DMS79 (cell line): ENCODE measurements around the gene NDUFA1.
"Not testable (repeated sequence)": the region's sequence is repeated elsewhere in the genome, so short reads cannot be mapped to it uniquely, and the experiment has no call there.

Experiments used
- DNase-seq: peaks from one replicate; lab custom pipeline; 2025; lab: John Stamatoyannopoulos, UW

NDUFA1 gene

DNA sequence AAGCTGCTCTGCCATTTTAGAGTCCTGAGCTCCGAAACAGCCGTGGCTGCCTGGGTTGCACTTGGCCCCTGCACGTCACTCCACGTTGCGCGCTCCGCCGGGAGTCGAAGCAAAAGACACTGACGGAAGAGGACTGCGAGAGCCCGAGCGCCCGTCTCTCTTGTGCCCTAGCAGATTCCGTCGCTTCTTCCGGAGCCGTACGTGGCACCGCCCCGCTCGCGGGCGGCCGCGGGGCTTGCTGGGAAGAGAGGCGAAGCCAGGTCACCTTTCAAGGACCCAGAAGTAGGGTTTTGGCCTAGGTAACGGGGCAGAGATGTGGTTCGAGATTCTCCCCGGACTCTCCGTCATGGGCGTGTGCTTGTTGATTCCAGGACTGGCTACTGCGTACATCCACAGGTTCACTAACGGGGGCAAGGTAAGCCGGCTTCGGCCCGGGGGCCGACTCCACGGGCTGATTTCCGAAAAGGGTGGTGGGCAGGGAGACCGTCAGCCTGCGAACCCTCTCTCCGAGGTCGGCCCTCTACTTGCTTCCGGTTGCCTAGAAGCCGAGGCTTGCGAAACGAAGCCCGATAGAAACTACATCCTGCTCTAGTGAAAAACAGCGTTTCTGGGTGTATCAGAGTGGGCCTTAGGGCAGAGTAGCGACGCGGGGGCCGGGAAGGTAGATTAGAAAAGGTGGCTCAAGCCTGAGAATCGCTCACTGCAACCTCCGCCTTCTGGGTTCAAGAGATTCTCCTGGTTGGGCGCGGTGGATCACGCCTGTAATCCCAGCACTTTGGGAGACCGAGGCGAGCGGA, at the start of gene NDUFA1, which contains the start of gene RNF113A:
Gene NDUFA1, plus strand, starts transcription at position 234 of the 797 bp plus-strand sequence. Its CDS starts 80 bp downstream, at position 314.
Gene RNF113A, minus strand, starts transcription at position 135 of the 797 bp plus-strand sequence. Its CDS starts 120 bp downstream, at position 15.
- peak; percentile 30 for DNase-seq

DNA sequence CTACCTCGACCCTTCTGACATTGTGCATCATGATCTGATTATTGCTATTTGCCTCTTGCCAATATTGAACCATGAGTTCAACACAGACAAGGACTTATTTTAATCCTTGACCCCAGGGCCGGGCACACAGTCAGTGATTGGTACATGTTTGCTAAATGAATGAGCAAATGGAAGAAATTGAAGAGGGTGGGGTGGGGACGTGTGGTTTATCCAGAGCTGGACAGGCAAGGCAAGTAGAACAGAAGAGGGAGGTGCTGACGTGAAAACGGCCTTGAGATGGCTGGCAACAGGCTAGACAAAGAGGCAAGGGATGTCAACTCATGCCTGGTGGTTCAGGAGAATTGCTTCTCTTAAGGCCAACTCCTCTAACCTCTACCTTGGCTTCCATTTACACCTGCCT, 47.4 kb upstream of the NDUFA1 start:
- DNase-seq: not testable (repeated sequence)

DNA sequence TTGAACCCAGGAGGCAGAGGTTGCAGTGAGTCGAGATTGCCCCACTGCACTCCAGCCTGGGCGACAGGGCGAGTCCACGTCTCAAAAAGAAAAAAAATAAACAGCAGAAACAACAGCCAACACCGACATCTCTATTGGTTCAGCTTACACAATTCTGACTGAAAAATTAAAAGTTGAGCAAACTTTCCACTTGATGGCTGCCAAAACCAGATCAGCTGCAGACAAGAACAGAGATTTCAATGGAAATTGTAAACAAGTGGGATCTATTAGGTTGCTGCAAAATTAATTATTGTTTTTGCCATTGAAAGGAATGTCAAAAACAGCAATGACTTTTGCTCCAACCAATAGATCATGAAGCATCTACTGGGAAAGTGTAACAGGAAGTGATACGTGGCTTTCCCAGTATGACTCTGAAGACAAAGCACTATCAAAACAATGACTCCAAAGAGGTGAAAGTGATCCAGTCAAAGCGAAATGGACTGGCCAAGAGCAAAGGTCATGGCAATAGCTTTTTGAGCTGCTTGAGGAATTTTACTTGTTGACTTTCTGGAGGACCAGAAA, 45.2 kb upstream of the NDUFA1 start:
- no peak for DNase-seq

DNA sequence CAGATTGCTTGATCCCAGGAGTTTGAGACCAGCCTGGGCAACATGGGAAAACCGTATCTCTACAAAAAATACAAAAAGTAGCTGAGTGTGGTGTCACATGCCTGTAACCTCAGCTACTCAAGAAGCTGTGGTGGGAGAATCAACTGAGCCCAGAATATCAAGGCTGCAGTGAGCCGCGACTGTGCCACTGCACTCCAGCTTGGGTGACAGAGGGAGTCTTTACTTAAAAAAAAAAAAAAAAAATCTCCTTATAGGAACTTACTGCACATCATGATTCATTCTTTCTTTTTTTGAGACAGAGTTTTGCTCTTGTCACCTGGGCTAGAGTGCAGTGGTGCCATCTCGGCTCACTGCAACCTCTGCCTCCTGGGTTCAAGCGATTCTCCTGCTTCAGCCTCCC, 43.2 kb upstream of the NDUFA1 start:
- DNase-seq: no peak

DNA sequence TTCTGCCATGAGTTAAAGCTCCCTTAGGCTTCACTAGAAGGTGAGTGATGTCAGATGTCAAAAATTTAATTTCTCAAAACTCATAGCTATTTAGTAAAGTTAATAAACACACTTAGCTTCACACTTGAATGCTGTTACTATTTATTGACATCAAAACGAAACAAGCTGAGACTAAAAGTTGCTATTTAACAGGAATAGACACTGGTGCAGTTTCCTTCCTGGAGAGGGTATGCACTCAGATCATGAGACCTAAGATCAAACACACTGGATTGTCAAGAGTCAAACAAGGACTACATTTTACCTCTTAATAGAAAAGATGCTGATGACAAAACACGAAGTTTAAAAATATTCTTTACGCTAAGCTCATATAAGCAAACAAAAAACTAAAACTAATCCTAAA, 37.7 kb upstream of the NDUFA1 start:
- DNase-seq: no peak

DNA sequence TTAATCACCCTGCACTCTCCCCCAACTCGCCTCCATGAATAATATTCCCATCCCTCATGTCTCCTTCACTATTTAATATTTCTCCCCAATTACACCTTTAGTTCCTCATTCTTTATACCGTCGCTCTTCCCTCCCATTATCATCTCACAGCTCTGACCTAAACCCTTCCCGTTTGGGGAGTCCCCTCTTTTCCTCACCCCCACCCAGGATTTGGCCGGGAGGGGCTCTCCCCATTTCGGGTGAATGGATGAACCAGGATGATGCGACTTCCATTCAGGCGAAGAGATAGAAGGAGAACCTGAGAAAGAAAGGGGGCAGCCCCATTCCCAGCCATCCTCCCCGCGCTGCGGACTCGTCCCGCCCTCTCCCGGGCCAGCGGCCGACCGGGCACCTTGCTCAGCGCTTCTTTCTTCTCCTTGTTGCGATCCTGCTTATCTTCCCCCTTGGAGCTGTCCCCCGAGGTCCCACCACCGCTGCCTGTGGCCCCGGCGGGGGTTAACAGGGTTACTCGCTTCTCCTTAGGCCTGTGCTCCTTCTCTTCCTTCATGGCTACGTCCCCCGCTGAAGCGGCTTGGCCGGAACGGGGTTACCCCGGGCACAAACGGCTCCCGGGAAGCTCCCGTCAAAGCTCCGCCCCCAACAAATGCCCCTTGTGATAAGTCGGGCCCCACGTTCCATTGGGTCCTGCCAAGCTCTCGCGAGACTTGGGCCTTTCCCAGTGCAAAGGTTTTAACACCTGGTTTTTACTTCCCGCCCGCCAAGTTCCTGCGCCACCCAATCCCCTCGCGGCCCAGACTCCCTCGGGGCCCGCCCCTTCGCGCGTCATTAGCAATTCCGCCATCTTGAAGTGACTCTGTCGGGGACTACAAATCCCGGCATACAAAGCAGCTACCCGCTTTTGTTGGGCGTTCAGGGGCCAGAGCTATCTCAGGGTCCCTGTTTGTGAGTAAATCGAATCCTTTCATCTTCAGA, 19.0 kb upstream of the NDUFA1 start, which contains the start of gene UPF3B:
Gene UPF3B, minus strand, starts transcription at position 582 of the 972 bp plus-strand sequence. Its CDS starts 35 bp downstream, at position 547.
- peak; percentile 95 for DNase-seq

DNA sequence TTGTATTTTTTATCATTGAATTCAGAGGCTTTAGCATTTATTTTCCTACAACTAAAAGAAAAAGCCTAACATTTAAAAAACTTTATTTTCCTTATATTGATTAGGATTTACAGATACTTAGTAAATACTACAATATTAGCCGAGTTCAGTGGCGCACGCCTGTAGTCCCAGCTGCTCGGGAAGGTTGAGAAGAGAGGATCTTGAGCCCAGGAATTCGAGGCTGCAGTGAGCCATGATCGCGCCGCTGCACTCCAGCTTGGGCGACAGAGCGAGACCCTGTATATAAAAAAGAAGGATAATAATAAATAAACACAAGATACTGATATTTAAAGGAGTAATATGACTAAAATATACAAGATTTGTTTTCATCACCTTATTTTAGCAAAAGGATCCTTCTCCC, 18.2 kb upstream of the NDUFA1 start:
- no peak for DNase-seq

DNA sequence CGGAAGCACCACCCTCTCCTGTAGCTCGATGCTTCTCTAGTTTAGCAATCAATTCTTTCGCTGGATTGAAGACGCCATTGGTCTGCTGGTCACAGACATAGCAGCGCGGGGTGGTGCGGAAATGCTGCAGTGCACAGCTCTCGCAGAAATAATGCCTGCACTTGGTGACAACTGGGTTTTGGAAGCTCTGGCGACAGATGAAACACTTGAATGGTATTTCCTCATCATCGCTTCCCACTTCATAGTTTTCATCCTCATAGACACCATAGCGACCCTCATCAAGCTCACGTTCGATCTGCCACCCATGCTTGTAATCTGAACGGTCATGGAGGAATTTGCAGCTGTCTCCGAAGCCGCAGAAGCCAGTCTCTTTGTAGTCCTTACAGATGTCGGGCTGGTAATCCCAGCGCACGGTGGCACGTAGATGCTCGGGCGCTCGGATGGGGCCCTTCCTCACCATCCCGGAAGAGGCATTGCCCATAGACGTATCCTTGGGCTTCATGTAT, 953 bp upstream of the NDUFA1 start:
- peak; percentile 3 for DNase-seq

DNA sequence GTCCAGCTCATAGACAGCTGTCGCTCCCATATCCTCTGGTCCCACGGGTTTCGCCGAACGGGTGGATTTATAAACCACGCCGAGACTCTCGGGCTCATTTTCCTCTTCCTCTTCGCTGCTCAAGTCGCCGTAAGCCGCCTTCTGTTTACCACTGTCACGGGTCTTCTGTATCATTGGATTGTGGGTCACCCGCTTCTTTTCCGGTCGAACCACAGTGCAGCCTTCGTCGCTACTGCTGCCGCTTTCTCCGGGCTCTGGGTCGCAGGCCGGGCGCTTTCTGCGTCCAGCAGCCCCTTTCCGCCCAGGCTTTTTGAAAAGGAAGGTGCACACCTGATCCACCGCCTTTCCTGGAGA, 410 bp upstream of the NDUFA1 start:
- DNase-seq: no peak

DNA sequence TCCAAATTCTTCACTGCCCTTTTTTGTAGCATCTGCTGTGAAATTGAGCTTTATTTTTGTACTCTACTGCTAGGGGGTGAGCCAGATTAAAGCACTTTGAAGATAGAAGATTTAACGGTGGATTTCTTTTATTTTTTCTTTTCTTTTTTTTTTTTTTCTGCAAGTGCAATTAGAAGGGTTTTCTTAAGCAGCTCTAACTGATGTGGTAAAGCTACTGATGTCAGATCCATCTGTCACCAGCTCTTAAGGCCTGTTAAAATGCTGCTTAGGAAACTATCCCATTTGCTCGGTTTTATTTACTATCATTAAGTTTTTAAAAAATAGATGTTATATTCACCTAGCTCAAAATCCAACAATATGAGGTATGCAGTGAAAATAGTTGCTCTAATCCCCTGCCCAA, 7.1 kb downstream of the NDUFA1 start:
- DNase-seq: no peak

DNA sequence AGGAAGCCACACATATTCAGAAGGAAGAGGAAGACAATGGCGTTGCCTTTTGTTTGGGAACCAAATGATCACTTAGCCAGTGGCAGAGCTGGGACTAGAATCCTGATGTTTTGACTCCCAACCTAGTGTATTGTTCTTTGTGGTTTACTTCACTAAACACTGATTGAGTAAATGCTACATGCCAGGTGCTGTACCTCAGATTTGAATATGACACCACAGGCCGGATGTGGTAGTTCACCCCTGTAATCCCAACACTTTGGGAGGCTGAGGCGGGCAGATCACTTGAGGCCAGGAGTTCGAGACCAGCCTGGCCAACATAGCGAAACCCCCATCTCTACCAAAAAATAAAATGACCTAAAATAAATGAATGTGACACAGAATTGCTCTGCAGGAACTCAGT, 8.4 kb downstream of the NDUFA1 start:
- DNase-seq: no peak

DNA sequence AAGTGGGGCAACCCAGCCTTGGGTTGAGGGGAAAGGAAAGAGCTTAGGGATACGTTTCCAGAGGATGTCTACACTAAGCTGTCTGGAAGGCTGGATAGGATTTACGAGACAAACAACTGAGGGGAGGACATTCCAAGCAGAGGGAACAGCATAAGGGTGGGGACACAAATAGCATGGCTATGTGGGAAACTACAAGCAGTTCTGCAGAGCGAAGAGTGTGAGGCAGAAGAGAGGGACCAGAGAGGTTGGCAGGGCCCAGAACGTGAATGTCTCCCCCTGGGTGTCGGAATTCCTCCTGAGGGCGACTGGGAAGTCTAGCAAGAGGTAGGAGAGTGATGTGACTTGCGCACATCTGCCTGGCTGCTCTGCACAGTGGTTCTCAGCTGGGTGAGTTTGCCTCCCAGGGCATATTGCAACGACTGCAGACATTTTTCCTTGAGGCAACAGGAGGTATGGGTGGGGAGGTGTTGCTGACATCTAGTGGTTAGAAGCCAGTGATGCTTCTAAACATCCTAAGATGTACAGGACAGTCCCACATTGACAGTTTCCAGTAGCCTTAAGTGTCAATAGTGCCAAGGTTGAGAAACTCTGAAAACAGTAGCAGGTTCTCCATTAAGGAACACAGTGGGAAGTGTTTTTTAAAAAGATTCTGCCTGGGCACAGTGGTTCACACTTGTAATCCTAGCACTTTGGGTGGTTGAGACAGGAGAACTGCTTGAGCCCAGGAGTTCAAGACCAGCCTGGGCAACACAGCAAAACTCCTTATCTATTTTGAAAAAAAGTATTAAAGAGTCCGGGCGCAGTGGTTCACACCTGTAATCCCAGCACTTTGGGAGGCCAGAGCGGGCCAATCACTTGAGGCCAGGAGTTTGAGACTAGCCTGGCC, 9.2 kb downstream of the NDUFA1 start:
- no peak for DNase-seq

DNA sequence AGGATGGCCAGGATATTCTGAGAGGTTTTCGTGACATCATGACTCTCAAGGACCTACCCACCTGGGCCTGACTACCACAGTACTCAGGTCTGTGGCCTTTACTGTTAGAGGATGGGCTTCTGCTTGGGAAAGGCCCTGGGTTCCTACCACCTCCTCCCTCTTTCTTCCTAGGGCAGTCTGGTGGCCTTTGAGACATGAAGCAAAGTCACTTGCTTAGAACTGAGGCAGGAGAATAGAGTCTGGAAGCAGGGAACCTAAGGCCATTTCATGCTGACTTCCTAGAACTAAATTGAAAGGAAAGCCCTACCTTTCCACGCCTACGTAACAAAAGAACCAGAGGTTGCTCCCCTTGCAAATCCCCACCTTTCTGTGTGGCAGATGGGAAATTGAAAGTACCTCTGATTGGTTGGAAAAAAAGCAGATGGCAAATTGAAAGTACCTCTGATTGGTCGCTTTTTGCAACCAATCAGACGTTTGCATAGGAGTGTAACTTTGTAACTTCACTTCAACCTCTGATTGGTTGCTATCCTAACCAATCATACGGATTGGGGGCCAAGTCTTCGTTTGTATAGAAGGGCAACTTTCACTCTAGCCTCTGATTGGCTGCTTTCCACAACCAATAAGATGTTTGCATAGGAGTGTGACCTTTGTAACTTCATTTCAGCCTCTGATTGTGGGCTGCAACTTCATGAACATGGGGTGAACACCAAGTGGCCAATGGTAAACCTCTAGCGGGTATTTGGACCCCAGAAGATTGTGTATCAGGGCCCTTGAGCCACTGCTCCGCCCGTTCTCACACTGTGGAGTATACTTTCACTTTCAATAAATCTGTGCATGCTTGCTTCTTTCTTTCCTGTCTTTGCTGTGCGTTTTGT, 14.2 kb downstream of the NDUFA1 start:
- no peak for DNase-seq

DNA sequence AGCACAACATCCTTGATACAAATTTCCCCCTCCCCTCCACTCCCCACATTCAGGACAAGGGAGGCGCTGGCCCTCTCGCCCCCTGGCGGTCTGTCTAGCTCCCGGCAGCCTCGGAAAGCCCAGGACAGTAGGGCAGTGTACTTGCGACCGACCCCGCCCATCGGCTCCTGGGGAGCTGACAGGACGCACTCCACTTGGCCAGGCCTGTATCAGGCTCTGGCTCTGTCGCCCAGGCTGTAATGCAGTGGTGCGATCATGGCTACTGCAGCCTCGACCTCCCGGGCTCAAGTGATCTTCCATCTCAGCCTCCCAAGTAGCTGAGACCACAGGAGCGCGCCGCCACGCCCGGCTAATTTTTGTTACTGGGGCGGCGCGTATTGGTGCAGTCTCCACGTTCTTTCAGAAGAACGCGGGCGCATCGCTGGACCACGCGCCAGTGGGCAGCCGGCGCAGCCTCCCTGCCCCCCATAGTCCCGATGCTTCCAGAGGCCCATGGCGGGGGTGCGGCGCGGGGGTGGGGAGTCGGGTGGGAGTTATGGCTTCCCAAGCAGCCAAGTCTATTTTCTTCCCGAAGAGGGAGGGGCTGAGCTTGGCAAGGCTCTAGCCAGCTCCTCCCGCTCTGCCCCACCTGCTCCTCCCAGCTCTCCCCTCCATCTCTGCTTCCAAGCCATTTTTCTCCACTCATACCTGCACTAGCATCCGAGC, 16.2 kb downstream of the NDUFA1 start:
- peak; percentile 32 for DNase-seq

DNA sequence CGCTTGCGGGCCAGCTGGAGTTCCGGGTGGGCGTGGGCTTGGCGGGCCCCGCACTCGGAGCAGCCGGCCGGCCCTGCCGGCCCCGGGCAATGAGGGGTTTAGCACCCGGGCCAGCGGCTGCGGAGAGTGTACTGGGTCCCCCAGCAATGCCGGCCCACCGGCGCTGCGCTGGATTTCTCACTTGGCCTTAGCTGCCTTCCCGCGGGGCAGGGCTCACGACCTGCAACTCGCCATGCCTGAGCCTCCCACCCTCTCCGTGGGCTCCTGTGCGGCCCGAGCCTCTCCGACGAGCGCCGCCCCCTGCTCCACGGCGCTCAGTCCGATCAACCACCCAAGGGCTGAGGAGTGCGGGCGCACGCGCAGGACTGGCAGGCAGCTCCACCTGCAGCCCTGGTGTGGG, 19.0 kb downstream of the NDUFA1 start:
- not testable (repeated sequence) for DNase-seq

DNA sequence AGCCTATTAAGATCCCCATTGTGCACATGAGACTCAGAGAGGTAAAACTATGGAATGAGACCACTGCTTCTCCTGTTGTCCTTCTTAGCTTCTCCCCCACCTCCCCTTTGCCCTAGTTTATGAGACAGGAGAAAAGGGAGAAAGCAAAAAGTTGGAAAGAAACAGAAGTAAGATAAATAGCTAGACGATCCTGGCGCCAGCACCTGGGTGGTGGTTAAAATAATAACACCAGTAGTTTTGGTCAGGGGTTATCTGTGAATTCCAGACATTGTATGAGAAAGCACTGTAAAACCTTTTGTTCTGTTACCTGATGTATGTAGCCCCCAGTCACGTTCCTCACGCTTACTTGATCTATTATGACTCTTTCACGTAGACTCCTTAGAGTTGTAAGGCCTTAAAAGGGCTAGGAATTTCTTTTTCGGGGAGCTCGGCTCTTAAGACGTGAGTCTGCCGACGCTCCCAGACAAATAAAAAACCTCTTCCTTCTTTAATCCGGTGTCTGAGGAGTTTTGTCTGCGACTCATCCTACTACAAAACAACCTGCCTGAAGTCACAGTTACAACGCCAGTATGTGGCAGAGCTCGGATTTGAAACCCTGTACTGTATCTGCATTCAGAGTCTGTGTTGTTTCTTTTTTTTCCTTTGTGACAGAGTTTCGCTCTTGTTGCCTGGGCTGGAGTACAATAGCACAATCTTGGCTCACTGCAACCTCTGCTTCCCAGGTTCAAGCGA, 20.5 kb downstream of the NDUFA1 start:
- not testable (repeated sequence) for DNase-seq

DNA sequence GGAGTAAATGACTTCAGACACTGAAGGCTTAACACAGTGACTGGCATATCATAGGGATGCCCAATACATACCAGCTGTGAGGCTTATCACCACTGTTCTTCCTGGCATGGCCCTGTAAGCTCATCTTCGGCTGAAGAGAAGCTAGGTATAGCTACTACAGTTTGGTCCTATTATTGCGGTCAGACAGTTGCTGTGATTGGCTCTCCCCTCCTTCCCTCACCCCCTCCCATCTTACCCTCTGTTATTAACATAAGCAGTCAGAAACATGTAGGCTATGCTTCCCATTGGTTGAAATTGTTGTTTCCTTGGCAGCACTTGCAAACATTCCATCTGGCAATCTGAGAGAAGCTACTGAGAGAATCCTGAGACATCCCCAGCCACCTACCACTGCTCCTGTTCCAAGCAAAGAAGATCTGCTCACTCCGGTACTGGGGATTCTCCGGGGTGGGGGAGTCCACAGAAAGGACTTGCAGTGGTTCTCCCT, 24.3 kb downstream of the NDUFA1 start, which contains the start of gene AKAP14:
Gene AKAP14, plus strand, starts transcription at position 51 of the 484 bp plus-strand sequence. CDS start 7,331 bp downstream, outside the sequence.
- no peak for DNase-seq

DNA sequence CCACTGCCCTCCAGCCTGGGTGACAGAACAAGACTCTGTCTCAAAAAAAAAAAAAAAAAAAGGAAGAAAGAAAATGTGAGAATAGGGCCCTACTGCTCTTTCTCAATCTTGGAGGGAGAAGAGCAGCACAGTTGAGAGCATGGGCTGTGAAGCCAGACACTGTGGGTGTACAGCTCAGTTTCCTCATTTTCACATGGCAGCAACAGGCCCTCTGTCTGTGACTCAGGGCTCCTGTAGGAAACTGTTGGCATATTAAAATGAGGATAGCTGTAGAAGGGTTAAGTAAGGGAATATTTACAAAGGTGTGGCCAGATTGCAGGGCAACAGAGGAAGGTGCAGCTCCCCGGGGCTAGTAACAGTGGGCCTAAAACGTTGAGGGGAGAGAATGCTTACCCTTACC, 27.5 kb downstream of the NDUFA1 start:
- DNase-seq: no peak
